Suprapubic skin (tissue), 4 donors: ENCODE data around the gene ASB11.

Experiments
- EP300 ChIP-seq: sonication (generic); formaldehyde crosslinking; IDR thresholded peaks from one replicate; pipeline ENCODE4 v1.6.1; 2017; ENCODE audit warnings: antibody characterized with exemption
- POLR2A ChIP-seq, 2 donors: fragments of 450-650 bp; IDR thresholded peaks; one replicate each; pipeline ENCODE4 v1.6.1; 2017; ENCODE audit warnings: antibody characterized with exemption in 2 of 2, mild to moderate bottlenecking in 2 of 2, moderate library complexity in 2 of 2
- POLR2AphosphoS5 ChIP-seq, 3 donors: sonication (generic); formaldehyde crosslinking; IDR thresholded peaks; one replicate each; pipeline ENCODE4 v1.6.1; 2017; ENCODE audit warnings: antibody characterized with exemption in 3 of 3
- TF ChIP-seq, protein P1 (sequence below), 2 donors: fragments of 200-600 bp in 1 of 2; fragments of 450-650 bp in 1 of 2; sonication (generic) in 1 of 2; IDR thresholded peaks; one replicate each; pipeline ENCODE4 v1.5.1; 2016 to 2019; ENCODE audit warnings: antibody characterized with exemption in 2 of 2, mild to moderate bottlenecking in 1 of 2, moderate library complexity in 1 of 2

DNA sequence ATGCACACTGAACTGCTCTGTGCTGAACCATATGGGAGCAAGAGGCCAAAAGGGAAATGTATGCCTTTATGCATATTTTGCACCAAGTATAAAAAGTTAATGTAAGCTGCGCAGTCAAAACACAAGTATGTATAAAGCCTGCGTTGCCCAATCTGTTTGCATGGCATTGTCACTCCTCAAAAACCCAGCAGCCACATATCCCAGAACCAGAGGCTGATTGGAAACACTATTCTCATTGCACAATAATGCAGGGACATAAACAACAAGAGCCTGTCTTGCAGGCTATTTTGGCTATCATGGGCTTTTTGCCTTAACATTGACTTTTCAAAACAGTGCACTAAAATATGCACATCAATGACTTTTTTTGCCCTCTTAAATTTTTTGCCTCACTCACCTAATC is 40.5 kb downstream of the ASB11 start:
- TF ChIP-seq, protein P1, sequence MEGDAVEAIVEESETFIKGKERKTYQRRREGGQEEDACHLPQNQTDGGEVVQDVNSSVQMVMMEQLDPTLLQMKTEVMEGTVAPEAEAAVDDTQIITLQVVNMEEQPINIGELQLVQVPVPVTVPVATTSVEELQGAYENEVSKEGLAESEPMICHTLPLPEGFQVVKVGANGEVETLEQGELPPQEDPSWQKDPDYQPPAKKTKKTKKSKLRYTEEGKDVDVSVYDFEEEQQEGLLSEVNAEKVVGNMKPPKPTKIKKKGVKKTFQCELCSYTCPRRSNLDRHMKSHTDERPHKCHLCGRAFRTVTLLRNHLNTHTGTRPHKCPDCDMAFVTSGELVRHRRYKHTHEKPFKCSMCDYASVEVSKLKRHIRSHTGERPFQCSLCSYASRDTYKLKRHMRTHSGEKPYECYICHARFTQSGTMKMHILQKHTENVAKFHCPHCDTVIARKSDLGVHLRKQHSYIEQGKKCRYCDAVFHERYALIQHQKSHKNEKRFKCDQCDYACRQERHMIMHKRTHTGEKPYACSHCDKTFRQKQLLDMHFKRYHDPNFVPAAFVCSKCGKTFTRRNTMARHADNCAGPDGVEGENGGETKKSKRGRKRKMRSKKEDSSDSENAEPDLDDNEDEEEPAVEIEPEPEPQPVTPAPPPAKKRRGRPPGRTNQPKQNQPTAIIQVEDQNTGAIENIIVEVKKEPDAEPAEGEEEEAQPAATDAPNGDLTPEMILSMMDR (IDR thresholded peaks at IDR 0.05): no peak
- TF ChIP-seq POLR2AphosphoS5 (IDR thresholded peaks at IDR 0.05): no peak
- no peak for TF ChIP-seq POLR2A (IDR thresholded peaks at IDR 0.05)
- TF ChIP-seq EP300: no peak
